WERI-Rb-1 (cell line): ENCODE results near the gene KCTD19.

Experiments
- DNase-seq: peaks from one replicate; pipeline ENCODE4 v3.0.0-alpha.2; 2020
- H3K27ac ChIP-seq: fragments of 250-450 bp; sonication (Bioruptor Pico); 2 replicates; pipeline ENCODE4 v1.5.1; 2020; ENCODE audit warnings: mild to moderate bottlenecking, moderate library complexity
- H3K27me3 ChIP-seq: fragments of 250-450 bp; sonication (Bioruptor Pico); 2 replicates; pipeline ENCODE4 v1.5.1; 2021; ENCODE audit warnings: mild to moderate bottlenecking, low read depth, moderate library complexity; ENCODE audit not compliant: insufficient read depth, severe bottlenecking
- H3K36me3 ChIP-seq: fragments of 250-450 bp; sonication (Bioruptor Pico); 2 replicates; pipeline ENCODE4 v1.5.1; 2020; ENCODE audit warnings: mild to moderate bottlenecking, moderate library complexity
- H3K4me3 ChIP-seq: 2 replicates; pipeline ENCODE4 v1.5.1; 2011; ENCODE audit warnings: low read depth, mild to moderate bottlenecking, control low read depth, low read length
- H3K9me3 ChIP-seq: fragments of 250-450 bp; sonication (Bioruptor Pico); 2 replicates; pipeline ENCODE4 v1.5.1; 2021; ENCODE audit warnings: mild to moderate bottlenecking, moderate library complexity; ENCODE audit not compliant: severe bottlenecking
- TF ChIP-seq, protein P1 (sequence below): IDR thresholded peaks from 2 replicates; pipeline ENCODE4 v1.5.1; 2011; ENCODE audit warnings: low read depth, mild to moderate bottlenecking, control low read depth, inconsistent platforms, low read length

KCTD19 gene

DNA sequence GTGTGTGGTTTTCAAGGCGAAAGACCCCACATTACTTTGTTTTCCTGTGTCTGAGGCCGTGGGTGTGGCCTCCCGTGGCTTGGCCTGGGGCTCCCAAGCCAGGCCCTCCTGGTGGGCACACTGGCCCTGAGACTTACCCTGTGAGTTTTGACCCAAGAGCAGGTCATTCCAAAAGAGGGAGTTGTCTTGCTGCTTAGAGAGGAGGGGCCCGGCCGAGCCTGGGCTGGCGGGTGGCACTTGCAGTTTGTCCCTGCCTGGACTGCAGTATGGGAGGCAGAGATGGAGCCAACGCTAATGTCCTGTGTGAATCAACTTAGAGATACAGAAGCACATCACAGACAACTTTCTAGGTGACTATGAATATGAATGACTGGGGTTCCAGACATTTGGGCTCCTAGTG is 24.5 kb downstream of the KCTD19 start:
- no peaks in the 10 kb centered on the region for H3K36me3 ChIP-seq
- H3K4me3 ChIP-seq = no peak overlapping the region
- no peaks in the 10 kb centered on the region for H3K9me3 ChIP-seq
- no peak for DNase-seq
- TF ChIP-seq, protein P1, sequence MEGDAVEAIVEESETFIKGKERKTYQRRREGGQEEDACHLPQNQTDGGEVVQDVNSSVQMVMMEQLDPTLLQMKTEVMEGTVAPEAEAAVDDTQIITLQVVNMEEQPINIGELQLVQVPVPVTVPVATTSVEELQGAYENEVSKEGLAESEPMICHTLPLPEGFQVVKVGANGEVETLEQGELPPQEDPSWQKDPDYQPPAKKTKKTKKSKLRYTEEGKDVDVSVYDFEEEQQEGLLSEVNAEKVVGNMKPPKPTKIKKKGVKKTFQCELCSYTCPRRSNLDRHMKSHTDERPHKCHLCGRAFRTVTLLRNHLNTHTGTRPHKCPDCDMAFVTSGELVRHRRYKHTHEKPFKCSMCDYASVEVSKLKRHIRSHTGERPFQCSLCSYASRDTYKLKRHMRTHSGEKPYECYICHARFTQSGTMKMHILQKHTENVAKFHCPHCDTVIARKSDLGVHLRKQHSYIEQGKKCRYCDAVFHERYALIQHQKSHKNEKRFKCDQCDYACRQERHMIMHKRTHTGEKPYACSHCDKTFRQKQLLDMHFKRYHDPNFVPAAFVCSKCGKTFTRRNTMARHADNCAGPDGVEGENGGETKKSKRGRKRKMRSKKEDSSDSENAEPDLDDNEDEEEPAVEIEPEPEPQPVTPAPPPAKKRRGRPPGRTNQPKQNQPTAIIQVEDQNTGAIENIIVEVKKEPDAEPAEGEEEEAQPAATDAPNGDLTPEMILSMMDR = no peak
- H3K27ac ChIP-seq = no peak overlapping the region
- no peaks in the 10 kb centered on the region for H3K27me3 ChIP-seq

DNA sequence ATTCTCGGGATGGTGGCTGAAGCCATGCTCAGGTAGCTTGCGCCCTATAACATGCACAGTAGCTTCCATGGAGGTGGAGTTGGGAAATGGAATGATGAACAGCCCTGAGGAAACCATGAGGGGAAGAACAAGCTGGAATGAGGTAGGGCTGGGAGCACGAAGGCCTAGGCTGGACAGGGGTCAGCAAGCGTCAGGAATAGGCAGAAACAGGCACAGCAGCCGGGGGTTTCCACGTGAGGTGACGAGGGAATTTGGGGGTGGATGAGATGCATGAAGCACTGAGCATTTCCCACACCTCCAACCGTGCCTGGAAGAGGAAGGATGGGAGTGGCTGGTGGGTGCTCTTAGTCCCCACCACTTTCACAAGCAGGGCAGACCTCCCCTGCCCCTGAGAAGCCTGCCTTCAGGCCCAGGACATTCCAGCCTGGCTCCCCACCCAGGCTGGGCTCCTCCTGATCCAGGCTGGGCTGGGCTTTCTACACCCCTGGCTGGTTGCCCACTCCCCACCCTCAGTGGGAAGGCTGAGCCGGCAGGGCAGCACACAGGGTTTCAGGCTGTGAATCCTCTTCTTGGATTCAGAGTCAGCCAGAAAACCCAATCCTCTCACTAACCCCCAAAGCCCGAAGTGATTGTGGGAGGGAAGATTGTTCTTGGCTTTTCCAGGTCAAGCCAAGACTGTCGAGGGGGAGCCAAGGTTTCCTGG is 25.3 kb downstream of the KCTD19 start:
- Histone ChIP-seq H3K36me3 (no peaks in the 10 kb centered on the region), H3K9me3 (no peaks in the 10 kb centered on the region), H3K27ac (no peak overlapping the region), H3K27me3 (no peaks in the 10 kb centered on the region), H3K4me3 (no peak overlapping the region)
- TF ChIP-seq, protein P1 = no peak
- no peak for DNase-seq

DNA sequence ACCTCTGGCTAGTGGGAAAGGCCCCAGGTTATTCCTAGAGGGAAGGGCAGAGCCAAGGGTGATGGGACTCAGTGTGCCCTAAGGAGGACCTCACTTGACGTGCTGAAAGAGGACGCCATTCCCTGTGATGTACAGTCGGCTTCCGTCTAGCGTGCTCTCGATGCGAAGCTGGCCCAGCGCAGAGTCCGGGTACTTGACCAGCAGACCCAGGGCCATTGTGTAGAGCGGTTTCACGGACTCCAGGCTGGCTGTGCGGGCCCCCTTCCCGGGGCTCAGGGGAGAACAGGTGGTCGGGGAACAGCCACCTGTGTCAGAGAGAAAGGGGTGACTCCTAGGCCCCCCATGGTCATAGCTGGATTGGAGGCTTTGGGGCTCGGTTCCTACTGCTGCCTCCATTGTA is 27.3 kb downstream of the KCTD19 start:
- Histone ChIP-seq H3K27me3 (no peaks in the 10 kb centered on the region), H3K27ac (no peak overlapping the region), H3K4me3 (no peak overlapping the region), H3K9me3 (no peaks in the 10 kb centered on the region), H3K36me3 (no peaks in the 10 kb centered on the region)
- TF ChIP-seq, protein P1 = no peak
- no peak for DNase-seq

DNA sequence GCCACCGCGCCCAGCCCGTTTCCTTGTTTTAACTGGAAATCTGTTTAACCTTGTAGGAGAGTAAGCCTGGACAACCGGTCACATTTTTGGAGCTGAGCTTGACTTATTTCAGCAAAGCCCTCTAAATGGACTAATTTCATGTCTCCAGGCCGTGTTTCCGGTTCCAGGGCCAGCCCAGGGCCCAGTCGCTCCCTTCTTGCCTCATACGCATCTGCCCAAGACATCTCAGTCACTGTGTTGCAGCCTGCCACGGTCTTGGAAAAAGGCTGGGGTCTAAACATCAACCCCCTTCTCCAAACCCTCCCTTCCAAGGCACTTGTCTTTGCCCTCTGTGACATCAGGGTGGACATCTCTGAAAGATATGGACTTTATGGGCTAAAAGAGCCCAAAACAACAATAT is 28.3 kb downstream of the KCTD19 start:
- H3K27ac ChIP-seq = no peak overlapping the region
- no peak overlapping the region for H3K4me3 ChIP-seq
- no peaks in the 10 kb centered on the region for H3K27me3 ChIP-seq
- no peak for DNase-seq
- H3K36me3 ChIP-seq = no peaks in the 10 kb centered on the region
- H3K9me3 ChIP-seq = no peaks in the 10 kb centered on the region
- TF ChIP-seq, protein P1 = no peak

DNA sequence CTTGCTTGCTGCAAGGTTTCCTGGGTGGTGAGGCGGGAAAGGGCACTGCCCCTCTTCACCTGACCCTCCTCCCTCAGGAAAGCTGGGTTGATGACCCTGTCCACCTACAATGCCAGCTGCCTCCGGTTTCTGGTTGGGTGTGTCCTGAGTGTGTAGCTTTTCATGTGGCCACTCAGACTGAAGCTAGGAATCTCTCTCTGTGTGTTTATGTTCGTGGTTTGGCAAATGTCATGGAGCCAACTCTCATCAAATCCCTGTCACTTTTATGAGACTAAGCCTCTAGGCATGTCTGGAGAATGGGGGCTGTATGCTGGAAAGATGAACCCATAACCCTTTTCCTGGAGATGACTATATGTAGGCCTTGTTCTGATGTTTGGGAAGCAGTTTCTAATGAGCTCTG is 30.1 kb downstream of the KCTD19 start:
- no peak overlapping the region for H3K27ac ChIP-seq
- H3K9me3 ChIP-seq = no peaks in the 10 kb centered on the region
- no peak for DNase-seq
- H3K36me3 ChIP-seq = no peaks in the 10 kb centered on the region
- no peaks in the 10 kb centered on the region for H3K27me3 ChIP-seq
- no peak overlapping the region for H3K4me3 ChIP-seq
- TF ChIP-seq, protein P1 = no peak

DNA sequence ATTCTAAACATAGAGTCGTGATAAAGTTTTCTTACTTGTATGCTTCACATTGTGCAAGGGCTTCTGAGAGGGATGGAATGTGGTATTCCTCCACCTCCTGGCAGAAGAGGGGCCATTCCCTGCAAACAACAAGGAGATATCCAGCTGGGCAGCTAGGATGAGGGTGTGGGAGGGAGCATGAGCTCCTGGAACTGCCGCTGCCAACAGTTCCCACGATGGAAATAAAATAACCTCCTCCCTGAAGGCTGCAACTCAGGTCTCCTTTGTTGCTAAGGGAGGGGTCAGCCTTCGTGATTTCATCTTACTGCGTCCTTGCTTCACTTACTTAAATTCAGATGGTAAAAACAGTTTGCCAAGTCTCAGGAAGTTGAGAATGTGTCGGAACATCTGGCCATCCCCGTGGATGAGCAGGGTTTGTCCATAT is 31.6 kb downstream of the KCTD19 start:
- TF ChIP-seq, protein P1 = no peak
- H3K27me3 ChIP-seq = no peaks in the 10 kb centered on the region
- no peak overlapping the region for H3K4me3 ChIP-seq
- no peak for DNase-seq
- H3K9me3 ChIP-seq = no peaks in the 10 kb centered on the region
- no peaks in the 10 kb centered on the region for H3K36me3 ChIP-seq
- no peak overlapping the region for H3K27ac ChIP-seq
